Stimulated activated naive CD8-positive, alpha-beta T cell treated with anti-CD3 and anti-CD28 coated beads, Interleukin-15, Interleukin-2, amounts not matched to agents 100 U/mL and 50 U/mL, for 24 hours (primary cell): Measurements from ENCODE around the gene OR1F1.
A peak's percentile ranks its signal among the peaks of the same experiment; 100 is the strongest.
"Not testable (repeated sequence)": the region's sequence is repeated elsewhere in the genome, so short reads cannot be mapped to it uniquely, and the experiment has no call there.

Experiments
- ATAC-seq: fragments of 150-1000 bp; cut with Tn5 transposase; one replicate; pipeline ENCODE4 v1.10.0; 2021
- DNase-seq: peaks from one replicate; pipeline ENCODE4 v3.0.0; 2021

Gene OR1F1

DNA sequence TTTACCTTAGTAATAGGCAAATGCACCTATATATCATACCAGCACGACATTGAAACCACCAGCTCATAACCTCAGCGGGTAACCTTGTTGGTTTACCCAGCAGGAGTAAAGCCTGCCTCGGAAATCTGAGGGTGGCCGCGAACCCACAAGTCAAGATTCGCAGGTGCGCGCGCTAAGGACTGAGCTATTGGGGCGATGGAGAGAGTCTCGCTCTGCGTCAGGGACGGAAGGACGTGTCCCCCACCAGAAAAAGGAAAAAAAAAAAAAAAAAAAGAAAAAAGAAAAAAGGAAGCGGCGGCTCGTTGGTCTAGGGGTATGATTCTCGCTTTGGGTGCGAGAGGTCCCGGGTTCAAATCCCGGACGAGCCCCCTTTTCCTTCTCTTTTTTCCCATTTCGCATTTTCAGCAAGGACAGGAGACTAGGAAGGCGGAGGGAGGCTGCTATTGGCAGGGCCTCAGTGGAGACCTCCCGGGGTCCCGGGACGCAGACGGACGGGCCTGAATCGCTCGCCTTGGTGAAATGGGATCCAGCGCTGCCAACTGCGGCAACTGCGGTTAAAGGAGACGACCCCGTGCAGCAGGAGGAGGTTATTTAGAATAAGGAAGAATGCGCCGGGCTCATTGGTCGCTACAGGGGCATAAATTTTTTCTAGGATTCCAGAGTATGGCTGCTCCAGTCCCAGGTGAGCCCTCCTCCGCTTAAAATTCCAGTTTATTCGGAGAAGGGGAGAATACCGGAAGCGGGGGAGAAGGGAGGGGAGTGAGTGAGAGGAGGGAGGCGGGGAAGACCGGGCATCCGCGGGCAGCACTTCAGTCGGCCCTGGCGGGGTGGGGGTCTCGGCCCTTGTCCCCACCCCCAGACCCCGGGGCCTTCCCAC is at the start of gene OR1F1:
TSS of gene OR1F1 (plus strand) at position 407 of the 877 bp plus-strand sequence.
- ATAC-seq (peak; percentile 30), DNase-seq (peak; percentile 81)

DNA sequence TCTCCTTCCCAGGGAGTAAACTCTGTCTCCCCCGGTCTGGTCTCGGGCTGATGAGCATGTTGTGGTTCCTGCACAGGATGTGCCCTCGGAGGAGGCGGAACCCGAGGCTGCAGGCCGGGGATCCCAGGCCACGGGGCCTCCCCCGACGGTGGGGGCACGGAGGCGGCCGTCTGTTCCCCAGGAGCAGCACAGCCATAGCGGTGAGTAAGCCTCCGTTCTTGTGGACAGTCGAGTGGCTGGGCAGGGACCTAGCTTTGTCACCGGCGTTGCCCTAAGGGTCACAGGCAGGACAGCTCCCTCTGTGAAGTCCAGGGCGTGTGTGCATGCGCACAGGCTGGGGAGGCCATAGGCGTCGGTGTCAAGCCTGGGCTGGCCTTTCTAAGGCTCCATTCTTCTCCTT is 49.7 kb upstream of the OR1F1 start:
- no peak for ATAC-seq

DNA sequence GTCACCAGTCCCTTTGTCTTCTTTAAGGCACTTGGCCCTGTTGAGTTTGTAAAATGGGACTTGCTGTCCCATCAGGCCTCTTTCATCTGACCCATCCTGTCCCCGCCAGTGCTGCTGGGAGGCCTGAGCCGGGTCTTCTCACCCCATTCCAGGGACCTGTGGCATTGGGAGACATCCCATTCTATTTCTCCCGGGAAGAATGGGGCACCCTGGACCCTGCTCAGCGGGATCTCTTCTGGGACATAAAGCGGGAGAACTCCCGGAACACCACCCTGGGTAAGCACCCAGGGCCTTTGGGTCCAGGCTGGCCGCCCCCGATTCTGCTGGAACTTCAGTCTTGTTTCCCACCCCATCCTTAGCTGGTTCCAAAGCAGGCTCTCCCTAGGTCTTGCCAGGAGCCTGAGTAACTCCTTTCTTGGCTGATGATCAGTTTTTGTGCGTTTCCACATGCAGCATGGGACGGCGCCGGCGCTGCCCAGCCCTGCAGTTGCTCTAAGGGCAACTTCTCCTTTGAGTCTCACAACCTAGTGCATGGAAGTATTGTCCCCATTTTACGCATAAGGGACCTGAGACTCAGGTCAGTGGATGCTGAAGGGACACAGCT is 49.1 kb upstream of the OR1F1 start:
- no peak for DNase-seq

More for the DNA sequence above, 49.7 kb upstream of the OR1F1 start:
- DNase-seq: no peak

DNA sequence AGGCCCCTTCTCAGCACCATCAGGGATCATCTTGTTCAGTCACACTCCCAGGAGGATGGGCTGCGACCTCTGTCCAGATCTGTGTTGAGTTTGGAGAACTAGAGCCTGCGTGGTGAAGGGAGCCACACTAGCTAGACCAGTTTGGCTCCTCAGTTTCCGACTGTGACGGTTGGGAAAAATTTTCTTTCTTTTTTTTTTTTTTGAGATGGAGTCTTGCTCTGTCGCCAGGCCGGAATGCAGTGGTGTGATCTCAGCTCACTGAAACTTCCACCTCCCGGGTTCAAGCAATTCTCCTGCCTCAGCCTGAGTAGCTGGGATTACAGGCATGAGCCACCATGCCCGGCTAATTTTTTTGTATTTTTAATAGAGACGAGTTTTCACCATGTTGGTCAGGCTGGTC is 48.4 kb upstream of the OR1F1 start:
- ATAC-seq, DNase-seq: not testable (repeated sequence)

More for the DNA sequence above, 49.1 kb upstream of the OR1F1 start:
- no peak for ATAC-seq

DNA sequence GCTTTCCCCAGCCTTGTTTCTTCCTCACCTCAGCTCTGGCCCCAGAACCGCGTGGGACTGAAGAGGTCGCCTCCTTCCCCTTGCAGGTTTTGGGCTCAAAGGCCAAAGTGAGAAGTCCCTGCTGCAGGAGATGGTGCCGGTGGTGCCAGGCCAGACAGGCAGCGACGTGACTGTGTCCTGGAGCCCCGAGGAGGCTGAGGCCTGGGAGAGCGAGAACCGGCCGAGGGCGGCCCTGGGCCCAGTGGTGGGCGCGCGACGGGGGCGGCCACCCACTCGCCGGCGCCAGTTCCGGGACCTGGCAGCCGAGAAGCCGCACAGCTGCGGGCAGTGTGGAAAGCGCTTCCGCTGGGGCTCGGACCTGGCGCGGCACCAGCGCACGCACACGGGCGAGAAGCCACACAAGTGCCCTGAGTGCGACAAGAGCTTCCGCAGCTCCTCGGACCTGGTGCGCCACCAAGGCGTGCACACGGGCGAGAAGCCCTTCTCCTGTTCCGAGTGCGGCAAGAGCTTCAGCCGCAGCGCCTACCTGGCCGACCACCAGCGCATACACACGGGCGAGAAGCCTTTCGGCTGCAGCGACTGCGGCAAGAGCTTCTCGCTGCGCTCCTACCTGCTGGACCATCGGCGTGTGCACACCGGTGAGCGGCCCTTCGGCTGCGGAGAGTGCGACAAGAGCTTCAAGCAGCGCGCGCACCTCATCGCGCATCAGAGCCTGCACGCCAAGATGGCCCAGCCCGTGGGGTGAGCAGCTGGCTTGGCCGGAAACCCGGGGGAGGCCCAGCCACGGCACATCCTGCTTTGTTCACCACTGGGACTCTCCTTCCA is 47.2 kb upstream of the OR1F1 start:
- ATAC-seq: no peak
- no peak for DNase-seq

DNA sequence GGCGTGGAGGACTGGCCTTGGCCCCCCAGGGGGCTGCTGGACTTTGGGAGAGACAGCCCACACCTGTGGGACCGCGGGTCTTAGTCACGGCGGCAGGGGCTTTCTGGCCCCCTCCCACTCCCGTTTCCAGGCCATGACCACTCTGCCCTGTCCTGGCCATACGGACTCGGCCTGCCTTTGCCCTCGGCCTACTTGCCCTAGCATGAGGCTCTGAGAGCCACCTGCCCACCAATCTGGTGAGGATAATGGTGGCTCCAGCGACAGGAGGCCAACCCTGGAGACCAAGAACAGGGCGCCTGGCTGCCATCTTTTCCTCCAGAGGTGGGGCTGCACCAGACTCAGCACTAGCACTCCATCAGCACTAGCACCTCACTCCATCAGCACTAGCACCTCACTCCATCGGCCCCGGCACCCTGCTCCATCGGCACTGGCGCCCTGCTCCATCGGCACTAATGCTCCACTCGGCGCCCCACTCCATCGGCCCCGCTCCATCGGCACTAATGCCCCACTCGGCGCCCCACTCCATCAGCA is 46.2 kb upstream of the OR1F1 start:
- DNase-seq (no peak), ATAC-seq (no peak)

DNA sequence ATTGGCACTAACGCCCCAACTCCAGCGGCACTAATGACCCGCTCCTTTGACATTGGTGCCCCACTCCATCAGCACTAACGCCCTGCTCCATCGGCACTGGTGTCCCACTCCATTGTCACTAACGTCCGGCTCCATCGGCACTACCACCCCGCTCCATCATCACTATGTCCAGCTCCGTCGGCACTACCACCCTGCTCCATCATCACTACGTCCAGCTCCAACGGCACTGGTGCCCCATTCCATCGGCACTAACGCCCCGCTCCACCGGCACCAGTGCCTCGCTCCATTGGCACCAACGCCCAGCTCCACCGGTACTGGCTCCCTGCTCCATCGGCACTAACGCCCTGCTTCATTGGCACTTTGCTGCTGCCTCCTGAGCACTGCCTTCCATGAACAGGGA is 45.7 kb upstream of the OR1F1 start:
- no peak for DNase-seq
- ATAC-seq: no peak

DNA sequence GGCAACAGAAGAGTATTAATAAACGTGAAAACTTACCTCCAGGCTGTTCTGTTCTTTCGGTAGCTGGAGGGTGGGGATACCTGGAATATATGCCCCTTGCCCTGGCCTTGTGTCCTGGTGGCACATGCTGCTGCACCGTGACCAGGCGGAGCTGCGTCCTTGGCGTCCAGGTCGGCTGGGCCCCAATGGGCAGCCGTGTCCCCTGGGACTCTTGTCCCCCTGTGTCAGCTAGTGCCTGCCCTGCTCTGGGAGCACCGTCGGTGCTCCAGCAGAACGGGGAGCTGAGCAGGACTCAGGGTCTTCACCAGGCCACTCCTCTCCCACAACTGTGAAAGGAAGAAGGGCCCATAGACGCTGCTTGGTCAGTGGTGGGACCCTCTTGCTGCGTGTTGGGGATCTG is 45.2 kb upstream of the OR1F1 start:
- DNase-seq: no peak
- ATAC-seq: no peak

DNA sequence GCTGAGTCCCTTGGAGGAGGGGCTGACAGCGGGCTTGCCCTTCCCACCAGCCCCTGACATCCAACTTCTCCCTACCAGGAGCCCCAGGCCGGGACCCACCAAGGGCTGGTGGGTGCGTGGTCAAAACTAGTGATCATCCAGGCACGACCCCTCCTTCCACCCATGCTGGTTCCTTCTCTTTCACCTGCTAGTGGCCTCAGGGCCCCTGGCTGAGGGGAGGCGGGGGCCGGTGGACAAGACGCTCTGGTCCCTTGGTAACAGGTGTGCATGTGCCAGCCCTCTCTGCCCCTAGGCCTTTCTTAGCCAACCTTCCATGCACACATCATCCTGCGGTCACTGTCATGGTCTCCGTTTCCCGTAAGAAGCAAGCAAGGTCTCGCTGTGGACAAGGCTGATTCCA is 44.8 kb upstream of the OR1F1 start:
- no peak for DNase-seq
- no peak for ATAC-seq

DNA sequence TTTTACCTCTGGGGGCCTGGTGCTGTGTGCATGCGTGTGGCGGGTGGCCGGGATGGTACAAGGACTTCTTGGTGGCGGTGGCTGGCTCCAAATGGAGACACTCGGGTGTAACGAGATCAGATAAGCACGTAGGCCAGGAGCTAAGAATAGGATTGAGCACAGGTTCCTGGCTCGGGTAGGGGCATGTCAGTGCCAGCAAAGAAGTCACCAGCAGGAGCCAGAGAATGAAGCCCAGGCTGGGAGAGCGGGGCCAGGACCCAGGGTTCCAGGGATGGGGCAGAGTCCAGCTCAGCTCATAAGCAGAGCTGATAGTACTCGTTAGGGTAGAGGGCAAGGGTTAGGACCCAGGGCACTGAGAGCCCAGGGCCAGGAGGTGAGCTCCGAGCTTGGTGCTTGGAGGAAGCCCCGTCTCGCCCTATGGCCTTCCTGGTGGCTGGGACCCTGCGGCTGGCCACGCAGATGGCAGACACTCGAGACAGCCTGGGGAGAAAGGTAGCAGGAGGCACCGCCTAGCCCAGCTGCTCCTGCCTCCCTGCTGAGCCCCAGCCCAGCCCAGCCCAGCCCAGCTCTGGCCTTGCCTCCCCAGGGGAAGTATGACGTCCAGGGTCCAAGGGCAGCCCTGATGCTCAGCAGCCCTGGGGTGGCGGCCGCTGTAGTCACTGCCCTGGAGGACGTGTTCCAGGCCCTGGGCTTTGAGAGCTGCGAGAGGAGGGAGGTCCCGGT is 44.2 kb upstream of the OR1F1 start:
- ATAC-seq: no peak
- DNase-seq: no peak

DNA sequence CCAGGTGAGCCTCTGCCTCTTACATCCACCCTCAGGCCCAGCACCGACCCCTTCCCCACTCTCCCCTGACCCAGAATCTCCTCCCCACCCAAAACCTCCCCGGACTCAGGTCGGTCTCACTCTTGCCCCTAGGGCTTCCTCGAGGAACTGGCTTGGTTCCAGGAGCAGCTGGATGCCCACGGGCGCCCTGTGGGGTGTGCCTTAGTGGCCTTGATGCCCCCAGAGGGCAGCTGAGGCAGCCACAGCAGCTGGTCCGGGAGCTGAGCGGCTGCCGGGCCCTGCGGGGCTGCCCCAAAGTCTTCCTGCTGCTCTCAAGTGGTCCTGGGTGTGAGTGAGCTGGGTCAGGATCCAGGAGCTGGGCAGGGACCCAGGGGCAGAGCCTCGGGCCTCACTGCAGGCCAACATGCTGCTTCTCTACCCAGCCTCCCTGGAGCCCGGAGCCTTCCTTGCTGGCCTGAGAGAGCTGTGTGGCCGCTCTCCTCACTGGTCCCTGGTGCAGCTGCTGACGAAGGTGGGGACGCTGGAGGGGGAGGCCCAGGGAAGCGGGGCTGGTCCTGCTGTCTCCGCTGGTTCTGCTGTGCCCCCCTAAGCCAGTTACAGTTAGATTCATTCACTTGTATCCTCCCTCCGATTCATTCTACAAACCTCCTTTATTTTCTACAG is 43.6 kb upstream of the OR1F1 start:
- no peak for DNase-seq

DNA sequence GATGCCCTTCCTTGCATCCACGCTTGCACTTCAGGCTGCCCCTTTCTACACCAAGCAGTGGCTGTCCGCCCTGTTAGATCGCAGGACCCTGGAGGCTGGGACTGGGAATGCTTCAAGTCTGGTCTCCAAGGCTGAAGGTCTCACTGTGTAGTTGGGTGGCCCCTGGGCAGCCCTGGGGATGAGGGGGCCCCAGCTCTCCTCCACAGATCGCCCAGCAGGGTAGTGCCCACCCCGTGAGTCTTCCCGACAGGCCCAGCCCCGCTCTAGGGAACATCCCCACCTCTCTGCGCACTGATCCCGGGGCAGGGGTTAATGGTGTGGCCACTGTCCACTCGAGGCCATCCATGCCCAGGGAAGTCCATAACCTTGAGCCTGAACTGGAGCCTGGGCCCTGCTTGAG is 42.9 kb upstream of the OR1F1 start:
- DNase-seq: no peak
- ATAC-seq: no peak

More for the DNA sequence above, 43.6 kb upstream of the OR1F1 start:
- ATAC-seq: no peak

DNA sequence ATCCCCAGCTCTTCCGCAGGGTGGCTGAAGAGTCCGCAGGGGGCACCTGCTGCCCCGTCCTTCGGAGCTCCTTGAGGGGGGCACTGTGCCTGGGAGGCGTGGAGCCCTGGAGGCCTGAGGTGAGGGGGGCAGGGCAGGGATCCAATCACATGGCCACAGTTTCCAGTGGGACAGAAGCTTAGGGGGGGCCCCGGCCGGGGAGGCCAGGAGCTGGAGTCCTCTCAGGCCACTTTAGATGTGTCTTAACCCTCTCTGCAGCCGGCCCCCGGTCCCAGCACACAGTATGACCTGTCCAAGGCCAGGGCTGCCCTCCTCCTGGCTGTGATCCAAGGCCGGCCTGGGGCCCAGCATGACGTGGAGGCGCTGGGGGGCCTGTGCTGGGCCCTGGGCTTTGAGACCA is 42.3 kb upstream of the OR1F1 start:
- DNase-seq (no peak), ATAC-seq (no peak)

DNA sequence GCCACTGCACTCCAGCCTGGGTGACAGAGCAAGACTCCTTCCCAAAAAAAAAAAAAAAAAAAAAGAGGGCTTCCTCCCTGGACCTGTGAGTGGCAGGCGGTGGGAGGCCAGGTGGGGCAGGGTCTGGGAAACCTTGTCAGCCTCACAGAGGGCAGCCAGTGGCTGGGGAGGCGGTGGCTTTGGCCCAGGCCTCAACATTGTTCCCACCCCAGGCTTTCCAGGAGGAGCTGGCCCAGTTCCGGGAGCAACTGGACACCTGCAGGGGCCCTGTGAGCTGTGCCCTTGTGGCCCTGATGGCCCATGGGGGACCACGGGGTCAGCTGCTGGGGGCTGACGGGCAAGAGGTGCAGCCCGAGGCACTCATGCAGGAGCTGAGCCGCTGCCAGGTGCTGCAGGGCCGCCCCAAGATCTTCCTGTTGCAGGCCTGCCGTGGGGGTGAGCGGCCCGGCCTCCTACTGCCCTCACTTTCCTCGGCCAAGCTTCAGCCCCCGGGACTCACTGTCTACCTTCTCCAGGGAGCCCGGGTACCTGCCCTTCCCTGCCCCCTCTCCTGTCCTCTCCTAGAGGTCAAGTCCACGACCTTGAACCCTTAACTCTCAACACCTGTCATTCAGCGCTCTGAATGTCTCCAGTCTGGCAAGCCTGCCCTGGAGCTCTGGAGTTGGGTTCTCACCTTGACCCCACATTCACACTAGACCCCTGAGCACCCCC is 40.8 kb upstream of the OR1F1 start:
- no peak for DNase-seq
- ATAC-seq: no peak

DNA sequence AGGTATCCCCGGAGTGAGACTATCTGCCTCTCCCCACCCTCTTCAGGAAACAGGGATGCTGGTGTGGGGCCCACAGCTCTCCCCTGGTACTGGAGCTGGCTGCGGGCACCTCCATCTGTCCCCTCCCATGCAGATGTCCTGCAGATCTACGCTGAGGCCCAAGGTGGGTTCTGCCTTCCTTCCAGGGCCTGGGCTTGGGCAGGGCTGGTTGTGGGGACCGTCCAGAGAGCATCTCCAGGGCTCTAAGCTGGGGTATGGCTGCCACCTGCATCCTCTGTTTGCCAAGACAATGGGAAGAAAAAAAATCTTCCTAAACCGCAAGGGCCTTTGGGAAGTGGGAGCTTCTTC is 40.3 kb upstream of the OR1F1 start:
- ATAC-seq: no peak
- DNase-seq: no peak

DNA sequence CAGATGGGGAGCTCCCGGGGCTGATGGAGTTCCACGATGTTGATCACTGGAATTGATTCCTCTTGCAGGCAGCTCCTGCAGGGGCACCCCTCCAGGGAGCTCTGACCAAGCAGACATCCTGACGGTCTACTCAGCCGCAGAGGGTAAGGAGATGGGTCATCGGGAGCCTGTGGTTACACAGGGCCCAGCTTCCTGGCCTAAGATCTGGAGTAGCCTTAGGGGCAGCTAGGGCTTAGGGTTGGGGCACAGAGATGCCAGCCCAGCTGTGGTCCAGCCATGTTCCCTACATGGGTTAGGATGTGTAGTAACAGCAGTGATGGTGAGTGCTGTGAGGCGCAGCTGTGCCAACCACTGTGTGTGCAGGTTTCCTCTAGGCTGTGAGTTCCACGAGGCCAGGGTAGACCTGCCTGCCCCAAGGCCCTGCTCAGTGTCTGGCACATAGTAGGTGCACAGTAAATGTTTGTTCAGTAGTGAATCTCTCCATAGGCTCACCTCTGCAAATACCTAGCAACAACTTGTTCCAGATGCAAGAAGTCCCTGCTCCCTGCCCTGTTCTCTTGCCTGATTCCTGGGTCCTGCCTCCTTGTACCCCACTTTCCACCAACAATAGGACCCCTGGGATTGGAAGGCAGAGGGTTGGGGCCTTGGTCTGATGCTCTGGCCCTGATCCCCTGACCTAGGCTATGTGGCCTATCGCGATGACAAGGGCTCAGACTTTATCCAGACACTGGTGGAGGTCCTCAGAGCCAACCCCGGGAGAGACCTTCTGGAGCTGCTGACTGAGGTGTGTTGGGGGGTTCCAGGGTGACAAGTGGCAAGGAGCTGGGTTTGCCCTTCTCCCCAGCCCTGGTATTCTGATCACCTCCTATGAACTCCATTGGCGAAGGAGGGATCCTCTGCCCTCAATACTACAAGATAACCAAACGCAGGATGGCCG is 39.5 kb upstream of the OR1F1 start:
- DNase-seq (no peak), ATAC-seq (no peak)

DNA sequence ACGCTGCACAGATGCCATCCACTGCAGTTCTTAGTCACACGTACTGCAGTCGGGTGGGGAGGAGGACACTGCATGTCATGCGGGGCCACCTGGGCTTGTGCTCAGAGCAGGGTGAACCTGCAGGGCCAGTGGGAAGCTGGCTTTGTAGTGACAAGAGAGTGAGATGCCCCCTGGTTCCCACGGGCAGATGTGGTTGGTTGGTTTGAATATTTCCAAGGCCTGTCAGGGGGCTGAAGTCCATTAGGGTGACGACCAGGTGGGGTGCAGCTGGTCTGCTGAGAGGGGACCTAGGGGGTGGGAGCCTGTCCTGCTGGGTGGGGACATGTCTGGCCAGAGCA is 38.8 kb upstream of the OR1F1 start:
- DNase-seq (no peak), ATAC-seq (no peak)

DNA sequence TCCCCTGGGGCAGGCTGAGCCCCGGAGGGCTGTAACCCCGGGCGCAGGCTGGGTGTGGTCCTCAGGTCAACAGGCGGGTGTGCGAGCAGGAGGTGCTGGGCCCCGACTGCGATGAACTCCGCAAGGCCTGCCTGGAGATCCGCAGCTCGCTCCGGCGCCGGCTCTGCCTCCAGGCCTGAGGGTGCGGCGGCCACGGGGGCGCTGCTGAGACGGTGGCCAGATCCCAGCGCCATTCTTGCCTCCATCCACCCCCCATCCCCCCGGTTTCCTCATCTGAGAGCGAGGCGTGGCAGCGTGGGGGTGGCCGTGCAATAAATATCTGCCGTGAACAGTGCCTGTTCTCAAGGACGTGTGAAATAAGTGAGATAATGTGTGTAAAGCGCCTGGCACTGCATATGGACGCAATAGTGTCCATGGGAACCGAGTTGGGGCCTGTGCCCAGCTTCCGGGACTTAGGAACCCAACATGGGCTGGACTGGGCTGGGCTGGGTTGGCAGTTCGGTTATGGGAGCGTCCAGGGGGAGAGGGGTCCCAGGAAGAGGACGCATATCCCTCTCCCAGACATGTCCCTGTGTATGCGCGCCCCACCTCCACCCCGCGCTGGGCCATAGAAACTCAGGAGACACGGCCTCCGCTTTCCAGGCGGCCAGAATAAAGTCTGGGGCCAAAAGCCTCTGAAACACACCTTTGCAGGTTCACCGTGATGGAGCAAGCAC is 38.2 kb upstream of the OR1F1 start:
- DNase-seq: peak; percentile 78
- ATAC-seq: no peak
